HL-60/S4 treated with retinoic acid at 250 ng/mL for 4 days and 3 days (cell line): ENCODE data around the gene SFSWAP.
"Not testable (repeated sequence)": the region's sequence is repeated elsewhere in the genome, so short reads cannot be mapped to it uniquely, and the experiment has no call there.

Experiments
- in situ Hi-C: fragments of 300-500 bp; cut with MboI; formaldehyde crosslinking; loops from 2 replicates; pipeline ENCODE4 v1.7.0; 2022; ENCODE audit warnings: low sequenced_read_pairs

SFSWAP gene

DNA sequence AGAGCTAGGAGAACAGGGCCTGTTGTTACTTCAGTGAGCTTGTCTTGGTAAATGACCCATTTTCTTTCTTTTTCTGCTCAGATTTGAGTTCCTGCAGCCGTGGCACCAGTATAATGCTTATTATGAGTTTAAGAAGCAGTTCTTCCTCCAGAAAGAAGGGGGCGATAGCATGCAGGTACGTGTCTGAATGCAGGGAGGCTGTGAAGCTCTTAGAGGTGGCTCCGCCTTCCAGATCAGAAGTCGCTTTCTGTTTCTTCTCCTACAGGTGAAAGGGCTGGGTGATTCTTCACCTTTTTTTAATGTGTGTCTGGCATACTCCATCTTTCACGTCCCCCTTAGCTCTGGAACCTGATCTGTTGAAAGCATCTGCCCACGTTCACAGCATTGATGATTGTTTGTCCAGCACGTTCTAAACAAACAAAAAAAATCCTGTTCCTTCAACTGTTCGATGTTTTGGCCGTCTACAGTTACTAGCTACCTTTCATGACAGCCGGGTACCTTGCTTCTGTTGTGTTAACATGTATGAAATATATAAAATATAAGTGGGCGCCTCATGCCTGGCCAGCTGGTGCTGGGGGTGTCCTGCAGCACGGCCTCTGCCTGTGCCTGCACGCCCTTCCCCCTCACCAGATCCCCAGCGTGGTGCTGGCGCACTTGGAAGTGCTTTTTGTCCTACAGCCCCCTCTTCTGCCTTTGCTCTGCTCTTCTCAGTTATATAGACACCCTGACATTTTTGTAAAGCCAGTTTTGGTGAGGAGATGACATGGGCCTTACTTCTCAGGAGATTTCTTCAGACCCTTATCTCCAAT lies 44.6 kb downstream of the SFSWAP start:
- in situ Hi-C loops, result no loop called here

DNA sequence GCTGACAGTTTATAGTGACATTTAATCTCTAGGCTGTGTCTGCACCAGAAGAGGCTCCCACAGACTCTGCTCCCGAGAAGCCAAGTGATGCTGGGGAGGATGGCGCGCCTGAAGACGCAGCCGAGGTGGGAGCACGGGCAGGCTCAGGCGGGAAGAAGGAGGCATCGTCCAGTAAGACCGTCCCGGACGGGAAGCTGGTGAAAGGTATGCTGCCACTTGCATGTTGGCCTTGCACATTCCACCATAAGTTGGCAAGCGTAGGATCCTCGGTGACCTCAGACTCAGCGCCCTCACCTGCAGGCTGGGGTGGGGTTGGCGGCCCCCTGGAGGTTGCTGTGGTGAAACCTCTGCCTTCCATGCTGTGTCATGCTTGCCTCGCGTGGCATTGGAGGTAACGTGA lies 45.6 kb downstream of the SFSWAP start:
- in situ Hi-C loops, result no loop called here

DNA sequence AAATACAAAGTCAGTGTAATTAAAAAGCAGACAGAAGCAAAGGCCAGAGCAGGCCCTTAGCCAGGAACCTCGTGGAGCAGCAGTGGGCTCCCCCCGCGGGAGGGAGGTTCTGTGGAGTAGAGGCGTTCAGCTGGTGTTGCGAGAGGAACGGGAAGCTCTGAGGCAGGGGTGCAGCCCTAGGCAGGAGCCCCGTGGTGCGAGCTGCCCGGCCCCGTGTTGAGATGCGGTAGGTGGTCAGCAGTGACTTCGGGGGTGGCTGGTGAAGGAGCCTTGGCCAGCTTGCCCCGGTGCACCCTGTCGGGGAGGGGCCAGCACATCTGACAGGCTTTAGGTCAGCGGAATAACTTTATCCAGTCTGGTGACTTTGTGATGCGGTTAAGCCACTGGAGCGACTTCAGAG lies 46.2 kb downstream of the SFSWAP start:
- in situ Hi-C loops, result no loop called here

DNA sequence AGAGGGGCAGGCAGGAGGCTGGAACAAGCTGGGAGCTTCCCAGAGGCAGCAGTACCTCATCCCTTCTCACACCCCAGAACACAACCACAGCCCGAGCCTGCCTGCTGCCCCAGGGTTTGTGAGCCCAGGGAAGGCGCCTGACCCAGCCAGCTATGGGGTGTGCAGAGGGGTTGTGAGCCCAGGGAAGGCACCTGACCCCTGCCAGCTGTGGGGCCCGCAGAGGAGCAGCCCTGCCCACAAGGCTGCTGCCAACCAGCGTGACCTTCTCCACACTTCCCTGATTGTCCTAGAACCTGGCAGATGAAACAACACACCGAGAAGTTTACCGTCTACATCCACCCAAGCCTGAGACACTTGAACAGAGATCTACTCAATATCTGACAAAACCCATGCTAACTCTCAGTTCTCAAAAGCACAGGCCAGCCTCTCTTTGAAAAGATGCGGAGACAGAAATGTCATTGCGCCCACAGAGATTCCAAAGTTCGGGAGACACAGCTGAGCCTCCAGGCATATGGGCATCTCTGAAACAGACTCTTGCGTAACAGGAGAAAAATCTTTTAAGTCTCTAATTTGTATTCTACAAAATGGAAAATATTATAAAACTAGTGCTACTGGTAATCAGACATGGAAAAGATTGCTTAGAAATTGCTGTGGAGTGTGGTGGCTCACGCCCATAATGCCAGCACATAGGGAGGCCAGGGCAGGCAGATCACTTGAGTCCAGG lies 47.3 kb downstream of the SFSWAP start:
- in situ Hi-C loops, result no loop called here

DNA sequence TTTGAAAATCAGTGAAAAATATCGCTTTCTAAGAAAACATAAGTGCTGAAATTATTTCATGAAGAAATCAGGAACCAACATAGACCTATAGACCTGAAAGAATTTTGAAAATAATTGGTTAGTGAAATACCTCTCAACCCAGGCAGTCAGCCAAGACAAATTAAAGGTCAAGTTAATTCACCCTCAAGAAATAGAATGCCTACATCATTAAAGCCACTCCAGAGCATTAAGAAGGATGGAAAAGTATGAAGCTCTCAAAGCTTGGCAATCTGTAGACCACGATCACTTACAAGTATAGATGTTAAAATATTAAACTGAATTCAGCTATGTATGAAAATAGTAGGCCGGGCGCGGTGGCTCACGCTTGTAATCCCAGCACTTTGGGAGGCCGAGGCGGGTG lies 48.3 kb downstream of the SFSWAP start:
- in situ Hi-C loops, result no loop called here

DNA sequence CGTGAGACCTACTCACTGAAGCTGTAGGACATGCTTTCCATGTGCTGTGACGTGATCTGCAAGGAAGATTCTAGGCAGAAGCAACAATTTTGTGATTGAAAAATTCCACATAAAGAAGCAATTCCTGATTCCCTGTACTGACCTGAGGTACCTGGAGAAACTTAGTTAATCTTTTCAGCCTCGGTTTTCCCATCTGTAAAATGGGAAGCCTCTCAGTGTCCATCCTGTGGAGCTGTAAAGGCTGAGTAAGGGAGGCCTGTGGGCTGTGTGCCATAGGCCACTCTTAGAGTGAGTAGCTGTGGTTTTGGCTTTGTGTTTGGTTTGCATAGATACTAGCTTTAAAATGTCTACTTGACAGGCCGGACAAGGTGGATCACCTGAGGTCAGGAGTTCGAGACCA lies 50.7 kb downstream of the SFSWAP start:
- in situ Hi-C loops, result no loop called here

DNA sequence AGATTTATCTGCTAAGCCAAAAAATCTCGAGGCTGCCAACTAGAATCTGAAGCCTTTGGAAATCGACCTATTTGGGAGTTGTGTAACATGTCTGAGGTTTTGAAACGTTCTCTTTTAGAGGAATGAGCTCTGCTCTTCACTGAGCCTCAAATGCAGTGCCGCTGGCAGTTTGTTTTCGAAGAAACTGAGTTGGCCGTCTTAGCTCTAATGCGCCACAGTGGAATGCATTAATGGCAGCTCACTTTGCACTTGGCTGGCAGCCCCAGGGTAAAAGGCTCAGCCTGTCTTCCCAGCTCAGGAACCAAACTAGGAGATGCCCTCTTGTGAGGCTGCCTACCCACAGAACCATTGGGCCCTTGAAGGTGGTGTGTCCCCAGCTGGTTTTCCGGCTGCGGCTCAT lies 53.8 kb downstream of the SFSWAP start:
- in situ Hi-C loops, result no loop called here

DNA sequence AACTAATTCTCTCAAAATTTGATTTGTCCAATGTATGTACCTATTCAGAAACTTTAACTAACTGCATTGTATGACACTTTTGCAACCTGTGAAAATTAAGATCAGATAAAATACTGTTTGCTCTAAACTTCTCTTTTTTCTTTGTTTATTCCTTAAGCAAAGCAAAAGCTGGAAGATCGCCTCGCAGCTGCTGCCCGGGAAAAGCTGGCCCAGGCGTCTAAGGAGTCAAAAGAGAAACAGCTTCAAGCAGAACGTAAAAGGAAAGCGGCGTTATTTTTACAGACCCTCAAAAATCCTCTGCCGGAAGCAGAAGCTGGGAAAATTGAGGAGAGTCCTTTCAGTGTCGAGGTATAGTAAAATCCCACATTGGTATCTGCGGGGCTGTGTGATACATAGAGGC lies 55.1 kb downstream of the SFSWAP start:
- in situ Hi-C loops, result no loop called here

DNA sequence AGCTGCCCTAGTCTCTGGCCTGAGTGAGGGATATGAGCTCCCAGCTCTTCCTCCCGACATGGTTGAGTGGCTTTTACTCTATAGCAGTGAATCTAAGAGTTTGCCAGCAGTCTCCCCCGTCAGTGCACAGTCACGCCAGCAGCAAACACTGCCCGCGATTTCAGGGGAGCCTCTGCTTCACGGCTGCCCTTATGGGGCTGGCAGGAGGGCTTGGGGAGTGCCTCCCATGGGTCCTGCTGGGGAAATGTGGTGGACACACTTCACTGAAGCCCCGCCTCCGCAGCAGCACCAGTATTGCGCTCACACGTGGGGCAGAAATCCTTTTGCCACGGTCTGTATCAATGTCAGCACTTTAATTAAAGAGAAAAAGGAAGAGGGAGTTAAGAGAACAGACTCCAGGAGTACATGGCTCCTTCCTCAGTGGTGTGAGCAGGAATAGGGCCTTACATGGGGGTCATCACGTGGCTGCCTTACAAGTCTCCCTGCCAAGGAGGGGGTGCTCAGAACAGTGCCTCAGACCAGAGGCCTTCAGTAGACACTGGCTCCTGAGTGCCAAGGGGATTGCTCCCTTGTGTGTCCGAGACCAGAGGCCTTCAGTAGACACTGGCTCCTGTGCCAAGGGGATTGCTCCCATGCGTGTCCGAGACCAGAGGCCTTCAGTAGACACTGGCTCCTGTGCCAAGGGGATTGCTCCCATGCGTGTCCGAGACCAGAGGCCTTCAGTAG lies 55.7 kb downstream of the SFSWAP start:
- in situ Hi-C loops, result no loop called here

DNA sequence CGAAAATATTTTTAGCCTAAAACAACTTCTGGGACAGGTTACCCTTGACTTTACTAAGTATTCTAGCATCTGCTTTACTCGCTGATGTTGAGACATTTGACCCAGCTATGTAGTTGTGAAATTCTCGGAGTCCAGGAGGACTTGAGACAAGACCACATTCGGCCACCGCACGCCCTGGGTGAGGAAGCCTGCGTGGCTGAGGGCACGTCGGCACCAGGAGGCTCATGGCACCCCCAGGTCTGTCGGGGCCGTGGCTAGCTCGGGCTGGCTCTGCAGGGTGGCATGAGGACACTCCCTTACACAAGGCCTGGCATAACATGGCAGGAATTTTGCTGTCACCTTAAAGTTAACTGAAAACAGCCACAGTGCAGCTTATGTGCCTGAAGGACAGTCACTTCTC lies 59.2 kb downstream of the SFSWAP start:
- in situ Hi-C loops, result no loop called here

DNA sequence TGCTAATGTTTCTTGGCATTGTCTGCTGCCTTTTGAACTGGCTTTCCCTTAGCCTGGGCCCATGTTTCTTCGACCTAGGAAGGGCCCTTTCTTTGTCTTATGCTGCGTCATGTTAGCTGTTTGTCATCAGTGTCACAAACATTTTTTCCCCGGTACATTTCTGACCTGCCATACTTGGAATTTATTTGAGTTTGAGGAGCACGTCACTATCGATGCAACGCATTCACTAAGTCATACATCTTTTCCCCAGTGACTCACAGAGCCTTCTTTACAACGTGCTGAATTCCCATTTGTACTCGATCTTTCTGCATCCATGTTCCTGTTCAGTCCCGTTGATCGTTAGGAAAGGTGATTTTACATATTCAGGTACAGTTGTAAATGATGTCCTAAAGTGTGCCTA lies 61.1 kb downstream of the SFSWAP start:
- in situ Hi-C loops, result no loop called here

DNA sequence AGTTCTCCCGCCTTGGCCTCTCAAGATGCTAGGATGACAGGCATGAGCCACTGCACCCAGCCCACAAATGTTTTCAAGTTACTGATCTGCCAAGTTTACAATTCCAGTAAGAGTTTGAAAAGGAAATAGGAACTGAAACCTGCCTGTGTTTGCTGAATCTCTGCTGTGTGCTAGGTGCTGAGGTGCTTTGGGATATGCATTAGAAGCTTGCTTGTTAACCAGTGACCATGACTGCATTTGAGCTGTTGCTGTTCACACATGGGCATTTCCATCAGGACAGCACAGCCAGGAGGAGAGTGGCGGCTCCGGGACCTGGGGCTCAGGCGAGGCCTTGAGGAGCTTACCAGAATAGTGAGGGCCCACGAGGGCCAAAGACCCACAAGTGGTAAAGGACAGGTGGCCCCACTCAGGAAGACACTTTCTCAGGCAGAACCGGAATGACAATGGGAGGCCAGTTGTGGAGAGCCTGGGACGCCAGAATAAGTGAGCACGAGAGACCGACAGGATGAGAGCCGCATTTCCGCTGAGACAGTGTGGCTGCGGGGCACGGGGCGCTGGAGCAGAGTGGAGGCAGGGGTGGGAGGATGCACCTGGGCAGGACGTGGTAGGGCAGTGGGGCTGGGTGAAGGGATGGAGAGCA lies 62.8 kb downstream of the SFSWAP start:
- in situ Hi-C loops, result no loop called here

DNA sequence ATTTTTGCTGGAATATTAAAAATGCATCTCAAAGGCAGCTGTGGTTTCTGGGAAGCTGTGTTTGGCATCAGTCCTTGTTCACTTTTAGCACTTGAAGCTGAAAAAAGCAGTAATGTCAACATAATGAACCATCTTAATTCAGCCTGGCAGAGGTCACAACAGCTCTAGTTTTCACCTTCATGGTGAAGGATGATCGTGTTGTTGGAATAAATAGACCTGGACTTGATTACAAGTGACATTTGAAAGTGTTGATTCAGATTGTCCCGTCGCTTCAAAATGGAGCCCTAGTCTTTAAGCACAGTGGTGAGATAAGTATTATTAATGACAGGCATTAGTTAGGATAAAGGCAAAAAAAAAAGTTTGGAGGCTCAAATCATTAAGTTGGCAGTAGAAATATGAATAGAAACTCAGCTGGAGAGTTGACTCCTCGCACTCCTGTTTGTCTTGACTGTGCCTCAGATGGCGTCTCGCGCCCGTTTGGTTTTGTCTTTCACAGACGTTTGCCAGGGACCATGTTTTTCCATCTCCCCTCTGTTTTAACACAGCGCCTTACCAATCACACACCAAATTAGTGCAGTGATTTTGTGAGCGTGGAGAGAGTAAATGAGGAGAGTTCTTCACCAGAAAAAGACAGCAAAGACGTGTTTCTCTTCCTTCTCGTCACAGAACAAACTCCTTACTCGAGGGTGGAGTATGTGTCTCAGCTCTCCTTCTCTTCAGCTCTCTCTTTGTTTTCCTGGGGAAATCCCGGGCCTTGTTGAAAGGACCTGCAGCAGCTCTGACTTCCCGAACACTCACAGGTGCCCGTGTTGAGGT lies 63.9 kb downstream of the SFSWAP start:
- in situ Hi-C loops, result no loop called here

DNA sequence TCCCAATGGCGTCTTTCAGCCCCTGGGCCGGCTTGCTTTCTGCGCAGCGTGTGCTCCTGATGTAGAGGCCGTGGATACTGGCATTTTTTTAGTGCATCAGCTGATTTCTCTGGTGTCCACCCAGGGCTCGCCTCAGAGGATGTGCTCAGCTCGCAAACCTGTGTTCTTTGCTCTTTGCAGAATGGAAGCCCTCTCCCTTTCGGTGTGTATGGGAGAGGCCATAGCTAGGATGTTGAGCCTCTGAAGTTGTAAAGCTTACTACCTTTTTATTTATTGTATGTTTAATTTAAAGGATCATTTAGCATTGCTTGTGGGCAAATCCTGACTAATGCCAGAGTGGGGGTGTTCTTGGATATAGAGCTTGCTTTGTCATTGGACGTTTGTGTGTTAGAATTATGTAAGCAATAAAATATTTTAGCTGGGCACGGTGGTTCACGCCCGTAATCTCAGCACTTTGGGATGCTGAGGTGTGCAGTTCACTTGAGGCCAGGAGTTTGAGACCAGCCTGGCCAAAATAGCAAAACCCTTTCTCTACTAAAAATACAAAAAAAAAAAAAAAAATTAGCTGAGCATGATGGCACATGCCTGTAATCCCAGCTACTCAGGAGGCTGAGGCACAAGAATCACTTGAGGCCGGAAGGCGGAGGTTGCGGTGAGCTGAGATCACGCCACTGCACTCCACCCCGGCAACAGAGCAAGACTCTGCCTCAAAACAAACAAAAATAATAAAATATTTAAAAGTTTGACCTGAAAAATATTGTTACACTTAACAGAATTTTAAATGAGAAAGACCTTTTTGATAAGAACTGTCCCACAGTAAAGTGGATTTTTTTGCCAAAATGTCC lies 64.7 kb downstream of the SFSWAP start:
- in situ Hi-C loops, result no loop called here

DNA sequence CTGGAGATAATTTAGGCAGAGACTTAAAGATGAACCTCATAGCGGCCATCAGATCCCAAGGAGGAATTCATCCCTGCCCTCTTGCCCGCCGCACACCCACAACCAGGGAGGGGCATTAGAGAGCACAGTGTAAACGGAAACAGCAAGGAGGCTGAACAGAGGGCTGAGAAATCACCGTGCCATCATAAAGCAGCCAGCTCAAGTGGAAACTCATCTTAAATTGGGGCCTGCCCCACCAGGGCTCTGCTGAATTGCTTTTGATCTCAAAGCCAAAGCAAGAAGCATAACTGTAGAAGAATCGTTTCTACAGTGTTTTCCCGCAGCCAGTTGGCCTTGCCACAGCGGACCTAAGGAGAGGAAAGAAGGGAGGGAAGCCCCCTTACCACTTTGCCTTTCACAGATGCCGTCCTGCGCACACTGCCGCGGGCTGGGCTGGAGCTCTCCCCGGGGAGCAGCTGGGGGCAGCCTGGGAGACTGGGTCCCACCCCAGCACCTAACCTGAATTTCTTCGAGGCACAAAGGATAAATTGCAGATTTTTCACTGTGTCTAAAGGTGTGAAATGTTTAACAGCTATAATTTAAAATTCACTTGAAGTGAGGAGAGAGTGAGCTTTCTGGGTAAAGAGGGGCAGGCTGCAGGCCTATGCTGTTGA lies 65.5 kb downstream of the SFSWAP start:
- in situ Hi-C loops, result no loop called here

DNA sequence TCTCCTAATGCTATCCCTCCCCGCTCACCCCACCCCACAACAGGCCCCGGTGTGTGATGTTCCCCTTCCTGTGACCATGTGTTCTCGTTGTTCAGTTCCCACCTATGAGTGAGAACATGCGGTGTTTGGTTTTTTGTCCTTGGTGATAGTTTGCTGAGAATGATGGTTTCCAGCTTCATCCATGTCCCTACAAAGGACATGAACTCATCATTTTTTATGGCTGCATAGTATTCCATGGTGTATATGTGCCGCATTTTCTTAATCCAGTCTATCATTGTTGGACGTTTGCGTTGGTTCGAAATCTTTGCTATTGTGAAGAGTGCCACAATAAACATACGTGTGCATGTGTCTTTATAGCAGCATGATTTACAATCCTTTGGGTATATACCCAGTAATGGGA lies 66.4 kb downstream of the SFSWAP start:
- in situ Hi-C loops, result not testable (repeated sequence)

DNA sequence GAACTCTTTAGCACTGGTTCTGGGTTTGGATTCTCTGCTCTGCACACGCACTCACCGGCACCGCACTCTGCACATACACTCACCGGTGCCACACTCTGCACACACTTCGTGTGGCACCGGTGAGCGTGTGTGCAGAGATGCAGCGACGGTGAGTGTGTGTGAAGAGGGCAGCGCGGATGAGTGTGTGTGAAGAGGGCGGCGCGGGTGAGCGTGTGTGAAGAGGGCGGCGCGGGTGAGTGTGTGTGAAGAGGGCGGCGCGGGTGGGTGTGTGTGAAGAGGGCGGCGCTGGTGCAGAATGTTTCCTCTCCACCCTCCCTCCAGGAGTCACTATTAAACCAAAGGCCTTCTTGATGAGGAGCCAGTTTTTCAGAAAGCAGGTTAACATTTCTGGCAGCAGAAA lies 68.1 kb downstream of the SFSWAP start:
- in situ Hi-C loops, result no loop called here

DNA sequence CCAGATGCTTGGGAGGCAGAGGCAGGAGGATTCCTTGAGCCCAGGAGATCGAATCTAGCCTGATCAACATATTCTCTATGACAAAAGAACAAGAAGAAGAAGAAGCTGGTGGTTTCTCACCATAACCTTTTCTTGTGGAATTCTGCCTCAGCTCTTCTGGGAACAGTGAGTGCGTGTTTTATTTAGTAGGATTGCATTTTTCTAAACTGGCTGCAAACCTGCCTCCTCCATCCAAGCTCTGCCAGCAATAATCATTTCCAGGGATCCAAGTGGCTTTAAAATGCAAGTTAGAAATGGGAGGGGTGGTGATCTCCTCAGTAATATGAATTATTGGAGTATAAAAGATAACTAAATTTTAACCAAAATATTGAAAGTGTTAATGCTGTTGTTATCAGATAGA lies 71.2 kb downstream of the SFSWAP start:
- in situ Hi-C loops, result no loop called here

DNA sequence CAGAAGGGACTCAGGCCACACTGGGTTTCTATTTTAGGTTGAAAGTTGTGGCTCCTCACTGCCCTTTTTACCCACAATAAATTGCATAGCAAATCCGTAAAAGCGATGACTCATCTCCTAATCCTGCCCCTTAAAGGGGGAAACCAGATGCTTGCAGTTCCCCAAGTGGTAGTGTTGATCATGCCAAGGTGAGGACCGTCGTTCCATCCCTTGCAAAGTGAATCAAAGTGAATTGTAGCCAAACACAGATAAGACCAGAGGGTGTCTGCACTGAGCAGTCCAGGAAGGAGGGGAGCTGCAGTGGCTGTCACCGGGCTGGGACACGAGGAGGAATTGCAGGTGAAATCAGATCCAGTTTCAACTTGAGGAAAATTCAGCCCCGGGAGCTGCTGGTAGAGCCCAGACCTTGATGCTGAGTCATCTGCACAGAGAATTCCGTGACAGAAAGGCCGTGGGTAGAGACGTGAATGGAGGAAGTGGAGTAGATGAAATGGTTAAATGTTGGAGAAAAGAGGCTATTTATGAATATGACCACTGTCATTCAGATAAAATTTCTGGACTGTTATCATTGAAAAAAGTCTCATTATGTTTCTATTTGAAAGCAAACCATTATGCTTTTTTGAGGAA lies 73.1 kb downstream of the SFSWAP start:
- in situ Hi-C loops, result no loop called here
